ENCODE results near the gene TOM1. TPM values are rescaled to one million over a fixed set of nuclear protein-coding genes. Genes with fewer than 3 reads are reported as not detected.

The TOM1 gene
- total and polyA plus RNA-seq, 10 of the 15 experiments (the other 5 are each of a cell fraction or from before 2014, with no cell fraction given), result 2.2 to 64.6 (median 40.3) TPM

- no peak for FAIRE-seq
- no TSS peak for BruUV-seq (replicated peaks)
Observed at GRCh38 chr22:35317680-35318290, 18.1 kb downstream of the TOM1 start.

More at GRCh38 chr22:35317680-35318290, 18.1 kb downstream of the TOM1 start:
- ChIA-PET RAD21 (ENCODE audit: unreplicated experiment) (no interaction called here), POLR2A (no interaction called here), CTCF (no interaction called here), SMC1A (ENCODE audit: uncharacterized antibody, unreplicated experiment) (no interaction called here)
- H2AFZ ChIP-seq (ENCODE audit: control insufficient read depth, low read depth, low read length), result no peak overlapping the region
- H3K9ac ChIP-seq (ENCODE audit: control insufficient read depth, insufficient read depth, low read length), result no peak overlapping the region
- H4K20me1 ChIP-seq (ENCODE audit: control insufficient read depth, insufficient read depth), result peaks cover 2% of the 10 kb centered on the region; the same call in 1 of the 2 replicates
- H3K27me3 ChIP-seq (replicated peaks in 1 of 2; ENCODE audit: control insufficient read depth in 2 of 2, insufficient read depth in 2 of 2, low read length in 1 of 2), result no peaks in the 10 kb centered on the region
- DNase-seq (ENCODE audit: low read depth, low spot score), result no peak
- no peak overlapping the region for H3K27ac ChIP-seq (ENCODE audit: control insufficient read depth, insufficient read depth)
- WGBS (ENCODE audit: insufficient coverage, insufficient replicate concordance, low lambda C conversion rate, missing lambda C conversion rate), result 43% methylated on average over 12 of the region's 12 CpGs
- H3K4me1 ChIP-seq (ENCODE audit: control insufficient read depth, insufficient read depth, low read length), result peaks cover 16% of the 10 kb centered on the region
- no peak for ATAC-seq
- no peaks in the 10 kb centered on the region for H3K9me3 ChIP-seq (replicated peaks; ENCODE audit: control insufficient read depth, insufficient read depth, low read length)
- TF ChIP-seq EZH2 (IDR thresholded peaks at IDR 0.05; ENCODE audit: borderline replicate concordance, control insufficient read depth, low read depth, low read length) (no peak), RB1 (IDR thresholded peaks at IDR 0.05; ENCODE audit: borderline replicate concordance) (no peak), ATF2 (IDR thresholded peaks at IDR 0.05; ENCODE audit: low read length) (no peak), RELB (IDR thresholded peaks at IDR 0.05; ENCODE audit: low read depth) (no peak), SREBF2 (IDR thresholded peaks at IDR 0.05; ENCODE audit: low read length) (no peak), CHD2 (IDR thresholded peaks at IDR 0.05; ENCODE audit: borderline replicate concordance, low read depth, low read length) (no peak)
- H3K79me2 ChIP-seq (ENCODE audit: control insufficient read depth, insufficient read depth, low read length), result peaks cover under 1% of the 10 kb centered on the region; the same call in 1 of the 2 replicates
- no peak overlapping the region for H3K4me3 ChIP-seq
- intact Hi-C loops (cut with micrococcal nuclease; ENCODE audit: unreplicated experiment) (no loop called here), in situ Hi-C loops (cut with MboI) (no loop called here)
- H3K36me3 ChIP-seq (ENCODE audit: control insufficient read depth in 2 of 2, insufficient read depth in 2 of 2, low read length in 1 of 2), result peaks cover 0 to 10% of the 10 kb centered on the region in 2 experiments; a peak in 3 of 4 replicates
- H3K4me2 ChIP-seq (ENCODE audit: control insufficient read depth, insufficient read depth), result no peak overlapping the region

All from GM12878 (cell line).